Left renal pelvis (tissue), 4 donors: ENCODE data around the gene FRMD3. TPM values are rescaled to one million over a fixed set of nuclear protein-coding genes. Genes with fewer than 3 reads are reported as not detected.

Experiments used
- DNase-seq, 4 donors: peaks; one replicate each; pipeline ENCODE4 v3.0.0-alpha.2; 2013; ENCODE audit warnings: low read depth in 4 of 4, low spot score in 3 of 4
- polyA plus RNA-seq, 4 donors: library from polyadenylated mRNA; unstranded; fragments of 120-200 nt; gene quantifications; one replicate each; pipeline ENCODE4 v1.2.1, GENCODE V29; 2013; ENCODE audit not compliant: insufficient read length in 4 of 4

Gene FRMD3
- polyA plus RNA-seq, 4 donors: 2.8 to 27.4 (median 20.6) TPM

DNA sequence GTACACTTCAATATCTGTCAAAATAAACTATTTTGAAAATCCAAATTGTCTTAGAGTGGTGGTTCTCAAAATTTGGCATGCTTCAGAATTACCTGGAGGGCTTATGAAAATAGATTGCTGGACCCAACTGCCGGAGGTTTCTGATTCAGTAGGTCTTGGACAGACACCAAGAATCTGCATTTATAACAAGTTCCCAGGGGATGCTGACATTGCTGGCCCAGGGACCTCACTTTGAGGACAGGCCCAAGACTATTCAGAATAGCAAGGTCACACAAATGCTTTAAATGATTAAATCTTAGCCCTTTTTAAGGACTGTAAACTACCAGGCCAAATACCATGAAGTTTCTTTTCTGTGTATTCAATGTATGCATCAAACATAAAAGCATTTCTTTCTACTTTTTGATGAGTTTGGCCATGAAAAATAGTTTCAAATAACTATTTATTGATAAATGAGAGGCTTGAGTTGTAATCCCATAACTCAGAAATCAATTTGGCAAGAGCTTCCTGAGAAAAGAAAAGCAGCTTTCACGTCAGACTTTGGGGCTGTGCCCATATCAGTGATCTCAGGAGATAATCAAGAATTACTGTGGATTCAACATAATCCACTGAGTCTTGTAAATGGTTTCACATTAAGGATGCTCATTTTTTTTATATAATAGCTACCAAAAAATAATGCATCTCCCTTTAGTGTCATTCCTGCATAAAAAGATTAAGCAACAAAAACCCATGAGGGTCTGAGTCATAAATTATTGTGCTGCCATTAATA, 191.4 kb downstream of the FRMD3 start:
- no peak for DNase-seq

DNA sequence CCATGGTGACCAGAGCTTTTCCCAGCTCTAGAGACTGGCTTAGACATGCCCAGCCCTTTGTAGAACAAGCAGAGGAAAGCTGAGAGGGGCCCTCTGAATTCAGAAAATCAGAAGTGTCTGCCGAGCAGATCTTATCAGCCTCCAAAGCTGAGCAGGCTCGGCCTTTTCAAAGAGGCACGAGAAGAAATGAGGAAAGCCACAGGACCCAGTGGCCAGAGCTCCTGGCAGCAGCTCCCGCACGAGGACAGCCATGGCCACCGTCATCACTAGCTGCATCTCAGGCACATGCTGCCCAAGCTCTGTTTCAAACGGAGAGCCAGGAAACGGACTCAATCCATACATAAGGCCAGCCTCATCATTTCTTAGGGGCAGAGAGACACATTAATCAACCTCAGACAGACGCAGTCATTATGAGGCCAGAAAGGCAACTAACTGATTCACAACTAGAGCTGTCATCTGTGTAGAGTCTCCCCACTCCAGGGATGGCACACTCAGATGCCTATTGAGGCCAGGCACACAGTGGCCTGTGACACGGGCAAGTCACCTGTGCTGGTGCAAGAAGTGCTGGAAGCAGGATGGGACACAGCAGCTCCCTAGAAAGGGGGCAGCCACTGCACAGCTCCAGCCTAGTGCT, 194.7 kb downstream of the FRMD3 start:
- DNase-seq: no peak

- no peak for DNase-seq
Observed at GRCh38 chr9:83342731-83343130, 195.5 kb downstream of the FRMD3 start.

GRCh38 chr9:83342006-83342405, 196.2 kb downstream of the FRMD3 start:
- DNase-seq: no peak

DNA sequence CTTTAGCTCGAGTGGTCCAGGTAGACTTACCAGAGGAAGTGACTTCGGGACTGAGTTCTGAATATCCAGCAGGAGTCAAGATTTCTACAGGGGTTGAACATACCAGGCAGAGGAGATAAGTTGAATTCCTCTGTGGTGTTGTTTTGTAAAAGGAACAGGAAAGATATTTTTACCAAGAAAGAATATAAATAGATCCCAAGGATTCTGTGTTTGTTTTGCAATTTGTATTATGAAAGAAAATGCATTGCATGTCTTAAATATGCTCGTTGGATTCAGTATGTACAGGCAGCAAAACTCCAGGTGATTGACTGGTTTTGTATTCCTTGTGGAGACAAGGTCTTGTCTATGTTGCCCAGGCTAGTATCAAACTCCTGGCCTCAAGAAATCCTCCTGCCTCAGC, 197.8 kb downstream of the FRMD3 start:
- no peak for DNase-seq

GRCh38 chr9:83339435-83339834, 198.8 kb downstream of the FRMD3 start:
- no peak for DNase-seq

DNA sequence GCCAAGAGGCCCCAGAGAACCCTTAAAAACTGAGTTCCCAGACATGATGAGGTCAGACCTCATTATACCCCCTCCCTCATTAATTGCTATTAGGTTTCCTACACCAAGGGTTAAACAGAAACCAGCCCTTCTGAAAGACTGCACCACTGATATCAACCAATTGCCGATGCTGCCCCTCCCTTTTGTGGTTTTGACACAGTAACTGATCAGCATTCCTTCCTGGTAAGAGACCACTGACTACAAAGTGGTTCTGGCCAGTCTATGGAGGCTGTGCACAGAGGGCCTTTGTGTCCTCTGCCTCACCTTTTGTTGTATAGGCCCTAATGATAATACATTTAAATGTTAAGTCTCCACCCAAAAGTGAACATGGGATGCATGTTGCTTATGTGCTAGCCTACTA, 201.5 kb downstream of the FRMD3 start:
- DNase-seq: no peak

GRCh38 chr9:83334320-83334719, 203.9 kb downstream of the FRMD3 start:
- peak in 3 of 4 donors; percentile 45 to 50 (median 47) for DNase-seq

GRCh38 chr9:83330207-83331196, 207.7 kb downstream of the FRMD3 start:
- no peak for DNase-seq

DNA sequence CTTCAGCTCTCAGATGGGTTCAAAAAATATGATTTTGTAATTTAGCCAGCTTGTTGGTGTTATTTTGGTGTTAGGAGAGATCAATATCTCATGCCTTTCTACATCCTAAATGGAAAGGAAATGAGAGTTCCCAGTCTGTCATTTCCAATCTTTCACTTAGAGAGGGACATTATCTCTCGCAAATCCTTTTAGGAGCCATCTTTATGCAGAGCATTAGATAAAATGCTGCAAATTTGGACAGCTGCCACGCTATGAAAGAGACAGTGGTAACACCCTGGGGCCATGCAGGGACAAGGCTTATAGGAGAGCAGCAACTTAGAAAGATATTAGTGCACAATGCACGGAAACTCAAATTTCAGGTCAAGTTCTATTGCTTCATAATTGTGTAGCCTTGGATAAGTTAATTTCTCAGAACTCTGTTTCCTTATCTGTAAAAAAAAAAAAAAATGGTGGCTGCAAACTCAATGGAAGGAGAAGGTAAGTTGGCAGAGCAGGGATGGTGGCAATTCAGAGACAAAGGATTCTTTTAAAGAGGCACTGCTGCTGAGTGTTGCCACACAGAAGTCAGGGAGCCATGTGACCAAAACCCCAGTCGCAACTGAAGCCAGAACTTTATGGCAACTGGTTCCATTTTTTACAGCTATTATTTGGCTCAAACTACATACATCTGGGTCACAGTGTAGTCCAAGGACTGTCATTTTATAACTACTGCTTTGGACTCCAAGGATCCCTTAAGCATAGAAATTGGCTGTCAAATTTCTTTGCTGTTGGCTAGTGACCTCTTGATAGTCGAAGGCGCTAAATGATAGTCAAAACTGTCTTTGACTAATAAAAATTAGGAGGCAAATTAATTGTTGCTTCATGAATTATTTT, 210.2 kb downstream of the FRMD3 start:
- no peak for DNase-seq

- no peak for DNase-seq
Observed at GRCh38 chr9:83327323-83327722, 210.9 kb downstream of the FRMD3 start.

DNA sequence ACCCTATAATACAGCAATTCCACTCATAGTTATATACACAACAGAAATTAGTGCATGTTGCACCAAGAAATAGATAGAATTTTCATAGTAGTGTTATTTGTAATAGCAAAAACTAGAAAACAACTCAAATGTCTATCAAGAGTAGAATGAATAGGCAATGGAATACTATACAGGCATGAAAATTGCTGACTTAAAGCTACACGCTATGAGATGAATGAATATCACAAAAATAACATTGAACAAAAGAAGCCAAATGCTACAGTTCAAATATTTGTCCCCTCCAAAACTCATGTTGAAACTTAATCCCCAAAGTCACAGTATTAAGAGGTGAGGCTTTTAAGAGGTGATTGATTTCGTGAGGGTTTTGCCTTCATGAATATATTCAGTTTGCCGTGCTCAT, 215.1 kb downstream of the FRMD3 start:
- DNase-seq: no peak

DNA sequence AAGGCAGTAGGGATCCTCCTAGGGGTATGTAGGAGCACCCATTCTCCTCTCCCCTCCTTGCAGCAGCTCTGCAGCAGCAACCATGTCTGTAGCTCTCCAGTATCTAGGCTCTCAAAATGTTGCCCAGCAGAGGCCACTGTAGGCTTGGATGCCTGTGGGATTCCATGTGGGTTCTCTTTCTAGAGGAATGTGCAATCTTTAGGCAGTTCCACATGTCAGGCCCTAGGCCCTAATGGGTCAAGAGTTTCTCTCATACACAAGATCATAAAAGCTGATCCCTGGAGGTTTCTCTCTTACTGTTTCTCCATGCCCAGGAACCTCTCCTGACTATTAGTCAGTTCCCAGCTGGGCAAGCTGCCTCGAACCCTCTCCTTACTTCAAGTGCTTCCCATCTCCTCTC, 215.8 kb downstream of the FRMD3 start:
- DNase-seq: no peak

GRCh38 chr9:83317244-83317643, 221.0 kb downstream of the FRMD3 start:
- DNase-seq: no peak

- no peak for DNase-seq
Observed at GRCh38 chr9:83315649-83316048, 222.6 kb downstream of the FRMD3 start.

- DNase-seq: peak in 1 of 4 donors; percentile 48
Observed at GRCh38 chr9:83313781-83314180, 224.4 kb downstream of the FRMD3 start.

GRCh38 chr9:83312537-83312936, 225.7 kb downstream of the FRMD3 start:
- no peak for DNase-seq

GRCh38 chr9:83307066-83307724, 231.0 kb downstream of the FRMD3 start:
- DNase-seq: no peak

GRCh38 chr9:83304686-83305085, 233.5 kb downstream of the FRMD3 start:
- no peak for DNase-seq

DNA sequence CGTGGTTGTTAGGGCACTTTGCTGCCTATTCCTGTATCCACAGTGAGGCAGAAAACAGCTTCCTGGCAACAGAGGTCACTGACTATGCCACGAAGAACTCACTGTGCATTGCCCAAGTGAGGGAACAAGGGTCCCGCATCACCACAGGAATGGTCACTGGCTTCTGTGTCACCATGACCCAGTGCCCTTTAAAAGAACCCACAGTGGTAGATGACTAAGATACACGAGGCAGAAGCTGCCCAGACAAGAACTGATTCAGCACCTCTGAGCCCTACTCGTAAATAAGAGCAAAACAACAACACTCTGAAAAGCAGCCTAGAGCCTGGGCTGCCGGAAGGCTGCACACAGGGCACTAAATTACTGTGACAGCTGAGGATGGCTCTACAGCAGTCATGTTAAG, 238.6 kb downstream of the FRMD3 start:
- peak in 1 of 4 donors; percentile 41 for DNase-seq
